HUDEP-2 (cell line): ENCODE data around the gene EDN1.

ENCODE experiments used
- DNase-seq, 76 experiments: peaks; one replicate each; lab custom pipeline; 2025; ENCODE audit not compliant: unreplicated experiment in 76 of 76; lab: John Stamatoyannopoulos, UW

Gene EDN1

DNA sequence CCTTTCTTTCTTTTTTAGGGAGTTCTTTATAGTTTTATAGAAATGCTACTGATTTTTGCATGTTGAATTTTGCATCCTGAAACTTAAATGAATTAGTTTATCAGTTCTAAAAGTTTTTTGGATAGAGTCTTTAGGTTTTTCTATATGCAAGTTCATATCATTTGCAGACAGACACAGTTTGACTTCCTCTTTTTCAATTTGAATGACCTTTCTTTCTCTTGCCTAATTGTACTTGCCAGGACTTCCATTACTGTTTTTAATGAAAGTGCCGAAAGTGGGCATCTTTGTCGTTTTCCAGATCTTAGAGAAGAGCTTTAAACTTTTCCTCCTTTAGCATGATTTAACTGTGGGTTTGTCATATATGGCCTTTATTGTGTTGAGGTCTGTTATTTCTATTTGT is 21.1 kb upstream of the EDN1 start:
- DNase-seq, result peak in 2 of 76 experiments; percentile 5 to 27

GRCh38 chr6:12270551-12271230 is 19.5 kb upstream of the EDN1 start:
- DNase-seq, result no peak

GRCh38 chr6:12271594-12271993 is 18.6 kb upstream of the EDN1 start:
- no peak for DNase-seq

DNA sequence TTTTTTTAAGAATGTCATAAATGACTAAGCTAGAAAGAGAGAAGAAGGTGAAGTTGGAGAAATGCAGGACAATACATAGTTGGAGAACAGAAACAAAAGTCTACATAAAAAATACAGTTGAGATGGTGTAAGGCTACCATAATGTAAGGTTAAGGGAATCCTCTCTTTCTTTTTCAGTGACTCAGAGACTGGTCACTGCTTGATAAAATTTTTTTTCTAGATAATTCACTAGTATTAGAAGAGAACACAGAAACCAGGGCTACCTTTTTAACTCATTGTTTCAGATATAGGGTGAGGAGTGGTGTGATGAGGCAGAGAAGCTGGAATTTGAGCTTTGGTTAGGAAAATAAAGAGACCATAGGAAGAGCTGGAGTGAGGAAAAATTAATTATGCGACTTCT is 18.2 kb upstream of the EDN1 start:
- DNase-seq, result no peak

DNA sequence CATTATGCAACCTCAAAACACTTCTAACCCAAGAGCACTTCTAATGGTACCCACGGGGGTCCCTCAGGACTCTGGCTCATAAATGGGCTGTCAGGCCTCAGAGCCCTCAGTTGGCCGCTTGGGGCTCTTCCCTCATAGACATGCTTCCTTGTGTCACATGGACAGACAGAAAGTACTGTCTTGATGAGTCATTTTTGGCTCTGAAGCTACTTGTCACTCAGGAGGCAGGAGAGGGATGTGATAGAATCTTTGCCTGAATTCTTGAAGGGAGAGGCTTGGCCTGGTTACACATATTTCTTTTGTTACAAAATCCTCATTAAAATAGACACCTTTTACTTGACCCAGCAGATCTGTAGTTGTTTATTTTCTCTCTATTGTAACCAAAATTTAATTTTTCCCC is 15.1 kb upstream of the EDN1 start:
- DNase-seq, result peak in 4 of 76 experiments; percentile 12 to 32 (median 24)

GRCh38 chr6:12276930-12277315 is 13.2 kb upstream of the EDN1 start:
- no peak for DNase-seq

DNA sequence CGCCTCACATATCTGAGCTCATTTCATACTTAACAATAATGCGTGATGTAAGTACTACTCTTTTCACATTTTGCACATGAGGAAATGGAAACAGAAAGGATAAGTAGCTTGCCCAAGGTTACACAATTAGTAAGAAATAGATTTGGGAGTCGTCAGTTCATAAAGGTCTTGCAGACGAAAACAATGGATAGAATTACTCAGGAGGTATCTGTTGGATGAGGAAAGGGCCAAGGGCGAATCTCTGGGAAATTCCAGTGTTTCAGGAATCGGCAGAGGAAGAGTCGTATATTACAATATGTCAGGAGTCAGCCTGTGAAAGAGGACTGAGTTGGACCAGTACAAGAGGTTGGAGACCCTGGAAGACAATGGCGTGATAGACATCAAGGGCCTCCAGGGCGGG is 12.8 kb upstream of the EDN1 start:
- DNase-seq, result no peak

DNA sequence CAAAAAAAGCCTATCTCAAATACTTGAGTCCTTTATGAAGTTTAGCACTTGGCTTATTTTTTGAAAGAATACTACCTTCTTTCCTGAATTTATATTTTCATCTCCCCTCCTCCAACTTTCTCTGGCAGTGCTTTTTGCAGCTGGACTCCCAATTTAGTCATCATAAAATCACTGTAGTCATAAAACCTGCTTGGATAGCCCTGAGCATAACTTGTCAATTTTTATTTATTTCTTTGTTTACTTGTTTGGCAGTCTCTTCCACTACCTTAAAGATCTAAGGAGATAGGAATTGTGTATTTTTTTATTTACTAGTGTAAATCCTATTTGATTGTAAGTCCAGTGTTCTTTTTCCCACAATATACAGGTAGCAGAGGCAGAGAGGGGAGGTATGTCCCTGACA is 11.2 kb upstream of the EDN1 start:
- DNase-seq, result no peak

DNA sequence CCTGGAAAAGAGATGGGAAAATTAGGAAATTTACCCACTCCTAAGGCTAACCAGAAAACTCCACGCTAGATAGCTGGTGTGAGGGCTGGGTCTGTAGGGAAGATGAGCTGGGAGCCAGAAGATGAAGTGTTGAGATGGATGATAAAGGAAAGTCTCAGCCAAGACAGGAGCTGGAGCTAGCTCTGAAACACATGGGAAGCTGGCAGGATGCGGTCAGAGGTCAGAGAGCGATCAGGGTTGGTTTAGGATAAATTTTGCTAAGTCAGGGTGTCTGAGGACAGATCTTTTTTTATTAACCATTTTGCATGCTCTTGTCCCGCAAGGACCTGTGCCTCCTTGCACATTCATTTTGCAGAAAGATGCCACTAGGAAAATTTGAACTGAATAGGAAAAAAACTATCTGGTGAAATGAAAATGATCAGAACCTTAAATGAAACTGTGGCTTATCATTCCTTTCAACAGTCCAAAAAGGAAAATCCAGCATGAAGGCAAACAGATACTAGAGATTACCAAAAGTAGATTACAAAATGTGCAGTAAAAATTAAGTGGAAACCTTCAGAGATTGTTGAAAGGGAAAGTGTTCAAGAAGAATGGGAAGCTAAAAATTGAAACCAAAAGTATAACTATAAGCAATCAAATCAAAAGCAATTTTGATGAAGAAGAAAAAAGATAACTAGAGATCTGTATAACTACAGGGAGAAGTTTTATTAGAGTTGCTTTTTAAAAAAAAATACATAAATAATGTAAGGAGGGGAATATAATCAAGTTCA is 10.7 kb upstream of the EDN1 start:
- DNase-seq, result no peak

DNA sequence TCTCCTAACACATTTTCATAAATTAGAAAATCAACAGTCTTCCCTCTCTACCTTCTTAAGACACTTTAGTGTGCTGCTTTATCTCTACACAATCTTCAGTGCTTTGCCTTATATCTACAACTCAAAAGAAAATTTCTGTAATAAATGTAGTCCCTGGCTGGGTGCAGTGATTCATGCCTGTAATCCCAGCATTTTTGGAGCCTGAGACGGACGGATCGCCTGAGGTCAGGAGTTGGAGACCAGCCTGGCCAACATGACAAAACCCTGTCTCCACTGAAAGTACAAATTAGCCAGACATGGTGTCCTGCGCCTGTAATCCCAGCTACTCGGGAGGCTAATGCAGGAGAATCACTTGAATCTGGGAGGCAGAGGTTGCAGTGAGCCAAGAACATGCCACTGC is 9.7 kb upstream of the EDN1 start:
- no peak for DNase-seq

DNA sequence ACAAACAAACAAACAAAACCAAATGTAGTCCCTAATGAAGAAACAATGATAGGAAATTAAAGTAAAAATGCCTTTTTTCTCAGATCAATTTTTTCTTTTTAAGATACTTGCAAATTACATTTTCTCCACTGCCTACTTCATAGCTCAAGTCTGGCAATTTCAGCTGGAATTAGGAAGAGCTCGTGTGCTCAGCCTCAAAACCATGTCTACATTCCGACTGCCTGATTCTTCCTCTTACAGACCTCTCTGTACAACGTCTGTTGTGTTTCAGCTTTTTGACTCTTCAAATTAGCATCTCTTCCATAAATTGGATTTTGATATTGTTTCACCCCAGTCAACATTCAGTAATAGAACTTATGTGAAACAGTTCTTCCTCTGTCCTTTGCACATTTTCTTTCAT is 9.3 kb upstream of the EDN1 start:
- no peak for DNase-seq

DNA sequence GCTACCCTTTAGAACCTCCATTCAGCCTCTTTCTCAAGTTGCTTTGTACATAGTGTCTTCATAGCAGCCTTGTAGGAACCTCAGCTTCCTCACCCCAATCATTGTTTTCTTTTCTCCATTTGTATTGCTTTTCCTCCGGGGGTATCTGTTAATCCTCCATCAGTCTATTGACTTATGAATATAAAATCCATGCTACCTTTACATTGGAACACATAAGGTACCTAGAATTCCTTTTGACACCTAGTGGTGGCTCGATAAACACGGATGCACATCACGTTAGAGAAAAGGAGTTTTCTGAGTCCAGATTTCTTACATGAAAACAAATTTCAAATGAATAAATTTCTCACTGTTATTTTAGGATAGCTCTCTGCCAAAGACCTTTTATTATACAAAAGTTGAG is 6.3 kb upstream of the EDN1 start:
- no peak for DNase-seq

DNA sequence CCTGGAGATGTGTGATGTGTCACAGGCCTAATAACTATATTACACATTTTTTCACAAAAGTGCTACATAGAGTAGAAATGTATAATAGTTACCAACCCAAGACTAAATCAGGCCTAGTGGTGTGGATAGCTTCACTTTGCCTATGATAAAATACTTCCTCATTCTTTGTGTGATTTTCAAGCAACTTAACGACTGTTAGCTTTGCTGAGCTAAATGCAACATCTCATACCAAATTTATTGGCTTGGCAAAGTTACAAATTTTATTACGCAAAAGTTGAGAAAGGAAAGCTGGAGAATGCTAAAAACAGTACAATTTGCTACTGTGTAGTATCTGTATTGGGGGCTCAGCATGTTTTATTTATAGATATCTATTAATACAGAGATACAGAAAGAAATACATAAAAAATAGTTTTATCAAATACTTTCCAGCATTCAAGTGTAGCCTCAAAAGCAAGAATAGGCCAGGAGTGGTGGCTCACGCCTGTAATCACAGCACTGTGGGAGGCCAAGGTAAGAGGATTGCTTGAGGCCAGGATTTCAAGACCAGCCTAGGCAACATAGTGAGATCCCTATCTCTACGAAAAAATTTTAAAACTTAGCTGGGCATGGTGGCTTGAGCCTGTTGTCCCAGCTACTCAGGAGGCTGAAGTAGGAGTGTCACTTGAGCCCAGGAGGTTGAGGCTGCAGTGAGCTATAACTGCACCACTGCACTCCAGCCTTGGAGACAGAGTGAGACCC is 3.6 kb upstream of the EDN1 start:
- no peak for DNase-seq

- DNase-seq, result no peak
These were observed 1.9 kb upstream of the EDN1 start for GRCh38 chr6:12288211-12288618.

DNA sequence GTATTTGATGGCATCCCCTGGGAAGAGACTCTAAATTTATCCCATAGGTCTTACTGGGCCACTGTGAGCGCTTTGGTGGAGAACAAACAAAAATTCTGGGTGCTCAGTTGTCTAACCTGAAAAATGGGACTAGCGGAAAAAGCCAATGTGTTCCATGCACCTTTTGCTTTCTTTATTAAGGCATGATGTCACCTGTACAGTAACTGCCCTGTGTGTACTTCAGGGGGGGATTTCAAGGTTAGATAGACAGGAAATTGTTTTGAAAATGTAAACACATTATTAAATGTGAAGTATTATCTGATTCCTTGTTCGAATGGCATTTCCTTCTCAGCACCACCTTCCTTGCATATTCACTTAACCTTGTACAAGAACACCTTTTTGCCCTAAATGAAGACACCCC is 1.2 kb upstream of the EDN1 start:
- DNase-seq, result no peak

DNA sequence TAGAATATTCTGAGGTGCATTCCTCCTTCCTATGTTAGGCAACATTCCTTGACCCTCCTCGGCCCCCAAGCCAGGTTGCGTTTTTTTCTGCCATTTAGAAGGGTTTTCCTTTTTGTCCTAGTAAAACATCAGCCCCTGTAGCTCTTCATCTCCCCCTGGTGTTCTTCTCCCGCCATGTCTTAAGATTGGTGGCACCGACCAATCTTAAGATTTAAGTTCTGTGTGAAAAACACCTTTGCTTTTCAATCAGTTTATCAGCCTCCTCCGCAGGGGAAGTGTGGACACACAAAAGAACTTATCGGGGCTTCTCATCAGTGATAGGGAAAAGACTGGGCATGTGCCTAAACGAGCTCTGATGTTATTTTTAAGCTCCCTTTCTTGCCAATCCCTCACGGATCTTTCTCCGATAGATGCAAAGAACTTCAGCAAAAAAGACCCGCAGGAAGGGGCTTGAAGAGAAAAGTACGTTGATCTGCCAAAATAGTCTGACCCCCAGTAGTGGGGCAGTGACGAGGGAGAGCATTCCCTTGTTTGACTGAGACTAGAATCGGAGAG is 719 bp upstream of the EDN1 start:
- DNase-seq, result peak in 26 of 76 experiments; percentile 3 to 59 (median 22)

DNA sequence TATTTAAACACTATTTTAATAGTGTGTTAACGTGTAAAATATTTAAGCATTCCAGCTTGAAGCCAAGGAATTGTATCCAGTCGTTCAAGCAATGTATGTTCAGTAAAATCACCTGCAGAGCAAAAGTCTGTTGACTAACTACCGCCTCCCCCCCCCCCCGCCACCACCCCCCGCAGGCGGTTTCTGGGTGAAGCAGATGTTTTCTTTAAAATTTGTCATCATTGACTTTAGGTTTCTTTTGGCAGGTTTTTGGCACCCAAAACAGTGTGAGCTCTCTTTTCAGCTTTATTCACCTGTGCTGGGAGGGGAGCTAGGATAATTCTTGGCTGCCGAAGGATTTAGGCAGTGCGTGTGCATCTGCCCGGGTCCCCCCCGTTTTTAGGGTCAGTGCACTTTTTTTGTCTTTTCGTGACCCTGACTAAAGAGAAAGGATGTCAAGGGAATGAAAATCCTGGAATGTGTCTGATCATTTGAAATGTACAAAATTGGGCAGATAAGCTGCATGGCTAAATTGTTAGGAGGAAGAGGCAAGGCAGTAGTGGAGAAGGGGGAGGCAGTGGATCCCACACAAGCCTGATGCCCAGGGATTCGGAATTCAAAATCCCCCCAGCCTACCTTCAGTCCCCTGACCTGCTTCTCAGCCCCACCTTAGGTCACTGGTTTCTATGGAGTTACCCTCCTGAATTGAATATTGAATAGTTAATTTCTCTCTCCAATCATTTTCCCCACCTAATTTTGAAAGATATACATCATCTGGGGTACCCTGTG is 1.1 kb downstream of the EDN1 start:
- no peak for DNase-seq

GRCh38 chr6:12291839-12292604 is 1.9 kb downstream of the EDN1 start:
- DNase-seq, result no peak

DNA sequence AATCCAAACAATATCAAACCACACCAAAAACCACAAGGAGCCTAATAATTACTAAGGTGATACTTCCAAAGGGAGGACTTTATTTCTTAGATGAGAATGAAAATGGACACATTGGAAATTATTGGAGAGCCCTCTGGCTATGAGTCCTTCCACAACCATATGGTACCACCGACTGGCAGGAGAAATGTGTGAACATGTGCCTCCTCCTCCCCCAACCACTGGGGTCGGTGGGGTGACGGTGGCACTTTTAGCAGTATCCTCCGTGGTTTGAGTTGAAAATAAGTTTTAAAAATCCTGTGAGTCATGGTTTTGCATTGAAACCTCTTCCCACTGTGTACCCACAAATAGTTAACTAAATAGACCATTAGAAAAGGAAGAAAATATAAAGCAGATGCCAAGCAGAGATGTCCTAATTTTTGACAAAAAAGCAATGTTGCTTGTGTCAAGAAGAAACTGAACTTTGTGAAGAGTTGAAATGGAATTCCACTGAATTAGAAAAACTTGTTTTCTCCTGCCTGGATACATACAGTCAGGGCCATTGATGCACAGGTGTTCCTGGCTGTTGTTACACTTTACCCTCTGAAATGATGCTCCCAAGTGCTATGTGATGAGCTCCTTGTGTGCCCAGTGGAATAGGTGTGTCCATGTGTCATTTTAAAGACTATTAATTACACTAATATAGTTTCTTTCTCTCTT is 3.2 kb downstream of the EDN1 start:
- no peak for DNase-seq
